Measurements from ENCODE around the gene METTL9. TPM values are rescaled to one million over a fixed set of nuclear protein-coding genes. Genes with fewer than 3 reads are reported as not detected.

The METTL9 gene
- total and polyA plus RNA-seq, 2 of the 13 experiments (the other 11 are each of a cell fraction or from before 2014, with no cell fraction given), result 123 to 204 TPM

- TF ChIP-seq PBX2 (CRISPR knock-in tag; IDR thresholded peaks at IDR 0.05) (peak; percentile 58), ZNF784 (CRISPR knock-in tag; IDR thresholded peaks at IDR 0.05; ENCODE audit: borderline replicate concordance) (peak; percentile 64; the same call in 1 of the 2 replicates), SMAD9 (CRISPR knock-in tag; IDR thresholded peaks at IDR 0.05) (no peak), ZNF558 (CRISPR knock-in tag; IDR thresholded peaks at IDR 0.05; ENCODE audit: borderline replicate concordance) (no peak), MATR3 (CRISPR knock-in tag; IDR thresholded peaks at IDR 0.05) (no peak), ZNF569 (CRISPR knock-in tag; IDR thresholded peaks at IDR 0.05; ENCODE audit: borderline replicate concordance) (no peak), TFE3 (CRISPR knock-in tag; IDR thresholded peaks at IDR 0.05) (peak; percentile 57; the same call in 1 of the 2 replicates), ATF4 (CRISPR knock-in tag; IDR thresholded peaks at IDR 0.05) (no peak), SNAI1 (CRISPR knock-in tag; IDR thresholded peaks at IDR 0.05; ENCODE audit: borderline replicate concordance) (no peak), MXD4 (CRISPR knock-in tag; IDR thresholded peaks at IDR 0.05) (peak; percentile 82; the same call in 1 of the 2 replicates), ZNF121 (CRISPR knock-in tag; IDR thresholded peaks at IDR 0.05) (no peak), FOXO1 (CRISPR knock-in tag; IDR thresholded peaks at IDR 0.05) (peak; percentile 91), ZNF556 (CRISPR knock-in tag; IDR thresholded peaks at IDR 0.05; ENCODE audit: borderline replicate concordance) (0 out of 2 replicates have a peak, but pooled peaks have one; percentile 22), MXI1 (IDR thresholded peaks at IDR 0.05; ENCODE audit: borderline replicate concordance, low read depth, low read length) (no peak; the same call in 2 of the 3 replicates), ZNF567 (CRISPR knock-in tag; IDR thresholded peaks at IDR 0.05; ENCODE audit: borderline replicate concordance) (no peak), KAT2B (IDR thresholded peaks at IDR 0.05; ENCODE audit: borderline replicate concordance, low read depth, low read length) (no peak), TAF15 (IDR thresholded peaks at IDR 0.05; ENCODE audit: low read depth, low read length, poor library complexity, severe bottlenecking) (no peak), TRAFD1 (CRISPR knock-in tag; IDR thresholded peaks at IDR 0.05; ENCODE audit: borderline replicate concordance) (no peak), ZNF10 (CRISPR knock-in tag; IDR thresholded peaks at IDR 0.05; ENCODE audit: borderline replicate concordance, low read depth) (no peak), GMEB1 (CRISPR knock-in tag; IDR thresholded peaks at IDR 0.05; ENCODE audit: borderline replicate concordance) (no peak)
These were observed 33.3 kb upstream of the METTL9 start (continued) for GRCh38 chr16:21565861-21566669.

Data from HepG2 (cell line).